Rectal smooth muscle tissue (tissue), 1 donor: Measurements from ENCODE around the gene HTR2B.
"Not testable (repeated sequence)": the region's sequence is repeated elsewhere in the genome, so short reads cannot be mapped to it uniquely, and the experiment has no call there.

Source experiments
- H3K27ac ChIP-seq: one replicate; pipeline ENCODE4 v1.7.0; 2013; ENCODE audit warnings: low read depth, low read length, inconsistent platforms
- H3K27me3 ChIP-seq: one replicate; pipeline ENCODE4 v1.7.0; 2013; ENCODE audit warnings: low read length; ENCODE audit not compliant: control insufficient read depth, insufficient read depth
- H3K36me3 ChIP-seq: one replicate; pipeline ENCODE4 v1.7.0; 2013; ENCODE audit warnings: low read length; ENCODE audit not compliant: control insufficient read depth, insufficient read depth
- H3K4me1 ChIP-seq: one replicate; pipeline ENCODE4 v1.7.0; 2013; ENCODE audit warnings: low read length; ENCODE audit not compliant: control insufficient read depth, insufficient read depth
- H3K4me3 ChIP-seq: one replicate; pipeline ENCODE4 v1.7.0; 2013; ENCODE audit warnings: low read length
- H3K9ac ChIP-seq: one replicate; pipeline ENCODE4 v1.7.0; 2013; ENCODE audit warnings: low read length

HTR2B gene

DNA sequence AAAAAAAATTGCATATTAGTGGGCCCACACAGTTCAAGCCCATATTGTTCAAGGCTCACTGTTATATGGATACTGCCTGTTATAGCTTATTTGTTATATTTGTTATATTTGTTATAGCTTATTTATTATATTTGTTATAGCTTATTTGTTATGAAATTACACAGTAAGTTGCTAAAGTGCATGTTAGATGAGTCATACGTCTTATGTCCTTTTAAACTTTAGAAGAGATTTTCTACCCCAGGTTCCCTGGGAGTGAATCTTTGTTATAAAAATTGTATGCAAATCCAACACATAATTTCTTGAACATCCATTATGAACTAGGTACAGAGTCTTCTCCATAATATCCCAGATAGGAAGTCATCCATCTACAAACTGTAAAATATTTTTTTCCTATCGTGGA is 22.1 kb downstream of the HTR2B start:
- Histone ChIP-seq H3K27ac (peak overlapping the region; percentile 73), H3K27me3 (no peaks in the 10 kb centered on the region)

GRCh38 chr2:231100990-231101389 is 23.9 kb downstream of the HTR2B start:
- Histone ChIP-seq H3K27me3 (no peaks in the 10 kb centered on the region), H3K36me3 (peaks cover 7% of the 10 kb centered on the region), H3K4me3 (no peak overlapping the region), H3K4me1 (peaks cover 4% of the 10 kb centered on the region), H3K27ac (no peak overlapping the region), H3K9ac (no peak overlapping the region)

More for the DNA sequence above, 22.1 kb downstream of the HTR2B start:
- Histone ChIP-seq H3K4me3 (no peak overlapping the region), H3K36me3 (peaks cover 4% of the 10 kb centered on the region), H3K9ac (no peak overlapping the region), H3K4me1 (peaks cover 7% of the 10 kb centered on the region)

DNA sequence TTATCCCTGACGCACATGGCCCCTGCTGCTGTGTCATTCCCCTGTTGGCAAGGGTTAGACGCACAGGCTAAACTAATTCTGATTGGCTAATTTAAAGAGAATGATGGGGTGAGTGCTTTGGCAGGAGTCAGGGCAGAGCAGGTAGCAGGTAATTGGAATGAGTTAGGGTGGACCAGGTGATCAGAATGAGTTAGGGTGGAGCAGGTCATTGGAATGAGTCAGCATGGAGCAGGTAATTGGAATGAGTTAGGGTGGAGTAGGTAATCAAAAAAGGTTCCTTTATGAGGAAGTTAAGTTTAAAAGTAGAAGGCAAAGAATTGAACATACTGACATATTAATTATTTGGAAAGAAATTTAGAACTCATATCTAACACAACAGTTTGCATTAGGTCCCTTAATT is 24.5 kb downstream of the HTR2B start:
- not testable (repeated sequence) for H3K27me3 ChIP-seq, H3K4me3 ChIP-seq, H3K27ac ChIP-seq, H3K9ac ChIP-seq, H3K4me1 ChIP-seq, H3K36me3 ChIP-seq

- Histone ChIP-seq H3K4me1 (peaks cover 4% of the 10 kb centered on the region), H3K27ac (no peak overlapping the region), H3K27me3 (no peaks in the 10 kb centered on the region), H3K9ac (no peak overlapping the region), H3K36me3 (peaks cover 7% of the 10 kb centered on the region), H3K4me3 (no peak overlapping the region)
These were observed 24.9 kb downstream of the HTR2B start for GRCh38 chr2:231099918-231100317.

GRCh38 chr2:231094736-231095346 is 30.0 kb downstream of the HTR2B start:
- Histone ChIP-seq H3K4me3 (no peak overlapping the region), H3K9ac (no peak overlapping the region), H3K4me1 (no peaks in the 10 kb centered on the region), H3K36me3 (peaks cover 5% of the 10 kb centered on the region), H3K27ac (no peak overlapping the region), H3K27me3 (no peaks in the 10 kb centered on the region)

- Histone ChIP-seq H3K36me3 (peaks cover 7% of the 10 kb centered on the region), H3K4me3 (no peak overlapping the region), H3K27ac (no peak overlapping the region), H3K4me1 (no peaks in the 10 kb centered on the region), H3K9ac (no peak overlapping the region), H3K27me3 (no peaks in the 10 kb centered on the region)
These were observed 30.9 kb downstream of the HTR2B start for GRCh38 chr2:231093933-231094332.

GRCh38 chr2:231088754-231089153 is 36.1 kb downstream of the HTR2B start:
- Histone ChIP-seq H3K27ac (no peak overlapping the region), H3K36me3 (peaks cover 22% of the 10 kb centered on the region), H3K4me1 (no peaks in the 10 kb centered on the region), H3K27me3 (no peaks in the 10 kb centered on the region), H3K9ac (no peak overlapping the region), H3K4me3 (no peak overlapping the region)

DNA sequence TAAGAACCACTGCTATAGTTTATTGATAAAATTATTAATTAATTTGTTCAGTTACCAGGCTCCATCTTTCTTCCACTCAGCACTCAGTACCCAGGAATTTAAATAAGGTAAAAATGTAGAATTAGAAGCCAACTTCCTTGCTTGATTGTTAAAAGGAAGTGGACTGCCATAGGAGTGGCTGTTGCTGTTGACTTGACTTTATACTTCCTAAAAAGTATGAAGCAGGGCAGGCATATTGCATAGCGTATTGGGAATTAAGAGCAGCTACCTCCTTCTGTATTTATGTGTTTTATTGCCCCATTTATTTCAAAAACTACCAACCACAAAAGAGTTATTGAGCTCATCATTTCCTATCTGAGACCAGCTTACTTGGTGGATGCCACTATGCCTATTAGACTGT is 40.3 kb downstream of the HTR2B start:
- Histone ChIP-seq H3K4me1 (no peaks in the 10 kb centered on the region), H3K27me3 (no peaks in the 10 kb centered on the region), H3K27ac (no peak overlapping the region), H3K36me3 (peaks cover 34% of the 10 kb centered on the region), H3K9ac (no peak overlapping the region), H3K4me3 (no peak overlapping the region)

GRCh38 chr2:231069379-231070054 is 55.3 kb downstream of the HTR2B start:
- H3K27me3 ChIP-seq = no peaks in the 10 kb centered on the region
- H3K27ac ChIP-seq = no peak overlapping the region
- H3K4me3 ChIP-seq = no peak overlapping the region
- H3K9ac ChIP-seq = no peak overlapping the region
- peaks cover 10% of the 10 kb centered on the region for H3K36me3 ChIP-seq
- H3K4me1 ChIP-seq = no peaks in the 10 kb centered on the region

DNA sequence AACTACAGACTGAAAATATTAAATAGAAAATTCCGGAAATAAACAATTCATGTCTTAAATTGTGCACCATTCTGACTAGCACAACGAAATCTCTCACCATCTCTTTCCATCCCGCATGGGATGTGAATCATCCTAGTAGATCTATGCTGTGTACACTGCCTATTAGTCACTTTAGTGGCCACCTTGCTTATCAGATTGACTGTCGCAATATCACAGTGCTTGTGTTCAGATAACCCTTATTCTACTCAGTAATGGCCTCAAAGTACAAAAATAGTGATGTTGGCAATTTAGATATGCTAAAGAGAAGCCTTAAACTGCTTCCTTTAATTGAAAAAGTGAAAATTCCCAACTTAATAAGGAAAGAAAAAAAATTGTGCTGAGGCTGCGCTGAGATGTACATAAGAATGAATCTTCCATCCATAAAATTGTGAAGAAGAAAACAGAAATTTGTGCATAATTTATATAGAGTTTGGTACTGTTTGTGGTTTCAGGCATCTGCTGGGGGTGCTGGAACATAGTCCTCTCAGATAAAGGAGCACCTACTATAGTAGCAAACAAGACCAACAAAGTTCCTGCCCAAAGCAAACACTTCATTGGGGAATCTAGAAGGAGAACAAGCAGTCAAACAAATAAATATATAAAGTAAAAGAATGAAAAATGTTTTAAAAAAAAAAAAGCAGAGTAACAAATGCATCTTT is 56.2 kb downstream of the HTR2B start:
- Histone ChIP-seq H3K4me3 (no peak overlapping the region), H3K27ac (no peak overlapping the region), H3K9ac (no peak overlapping the region), H3K27me3 (no peaks in the 10 kb centered on the region), H3K36me3 (peaks cover 10% of the 10 kb centered on the region), H3K4me1 (no peaks in the 10 kb centered on the region)

- H3K4me1 ChIP-seq, H3K9ac ChIP-seq, H3K4me3 ChIP-seq, H3K27ac ChIP-seq, H3K27me3 ChIP-seq: not testable (repeated sequence)
- peaks cover 16% of the 10 kb centered on the region for H3K36me3 ChIP-seq
These were observed 57.3 kb downstream of the HTR2B start for GRCh38 chr2:231067531-231067930.

DNA sequence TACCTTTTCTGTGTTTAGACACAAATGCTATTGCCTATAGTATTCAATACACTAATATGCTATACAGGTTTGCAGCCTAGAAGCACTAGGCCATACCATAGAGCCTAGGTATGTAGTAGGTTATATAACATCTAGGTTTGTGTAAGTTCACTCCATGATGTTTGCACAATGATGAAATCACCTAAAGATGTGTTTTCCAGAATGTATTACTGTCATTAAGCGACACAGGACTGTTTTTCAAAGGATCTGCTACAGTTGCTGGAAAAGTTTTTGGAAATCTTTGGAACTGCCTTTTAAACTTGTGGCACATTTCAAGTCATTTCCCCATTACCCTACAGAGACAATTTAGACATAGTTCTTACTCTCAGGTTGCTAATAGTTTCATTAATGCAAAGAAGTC is 58.9 kb downstream of the HTR2B start:
- peaks cover 14% of the 10 kb centered on the region for H3K36me3 ChIP-seq

More for the DNA sequence above, 58.9 kb downstream of the HTR2B start:
- Histone ChIP-seq H3K4me3 (no peak overlapping the region), H3K4me1 (no peaks in the 10 kb centered on the region), H3K9ac (no peak overlapping the region), H3K27ac (no peak overlapping the region), H3K27me3 (no peaks in the 10 kb centered on the region)
